HG03108 (cell line): Measurements from ENCODE around the gene PLSCR2.
"Not testable (repeated sequence)": the region's sequence is repeated elsewhere in the genome, so short reads cannot be mapped to it uniquely, and the experiment has no call there.

Experiments
- ATAC-seq: cut with Tn5 transposase; IDR thresholded peaks from one replicate; pipeline ENCODE4 v1.9.1; 2021; ENCODE audit warnings: moderate library complexity; ENCODE audit not compliant: unreplicated experiment

Gene PLSCR2, protein sequence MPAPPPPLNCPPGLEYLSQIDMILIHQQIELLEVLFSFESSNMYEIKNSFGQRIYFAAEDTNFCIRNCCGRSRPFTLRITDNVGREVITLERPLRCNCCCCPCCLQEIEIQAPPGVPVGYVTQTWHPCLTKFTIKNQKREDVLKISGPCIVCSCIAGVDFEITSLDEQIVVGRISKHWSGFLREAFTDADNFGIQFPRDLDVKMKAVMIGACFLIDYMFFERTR

DNA sequence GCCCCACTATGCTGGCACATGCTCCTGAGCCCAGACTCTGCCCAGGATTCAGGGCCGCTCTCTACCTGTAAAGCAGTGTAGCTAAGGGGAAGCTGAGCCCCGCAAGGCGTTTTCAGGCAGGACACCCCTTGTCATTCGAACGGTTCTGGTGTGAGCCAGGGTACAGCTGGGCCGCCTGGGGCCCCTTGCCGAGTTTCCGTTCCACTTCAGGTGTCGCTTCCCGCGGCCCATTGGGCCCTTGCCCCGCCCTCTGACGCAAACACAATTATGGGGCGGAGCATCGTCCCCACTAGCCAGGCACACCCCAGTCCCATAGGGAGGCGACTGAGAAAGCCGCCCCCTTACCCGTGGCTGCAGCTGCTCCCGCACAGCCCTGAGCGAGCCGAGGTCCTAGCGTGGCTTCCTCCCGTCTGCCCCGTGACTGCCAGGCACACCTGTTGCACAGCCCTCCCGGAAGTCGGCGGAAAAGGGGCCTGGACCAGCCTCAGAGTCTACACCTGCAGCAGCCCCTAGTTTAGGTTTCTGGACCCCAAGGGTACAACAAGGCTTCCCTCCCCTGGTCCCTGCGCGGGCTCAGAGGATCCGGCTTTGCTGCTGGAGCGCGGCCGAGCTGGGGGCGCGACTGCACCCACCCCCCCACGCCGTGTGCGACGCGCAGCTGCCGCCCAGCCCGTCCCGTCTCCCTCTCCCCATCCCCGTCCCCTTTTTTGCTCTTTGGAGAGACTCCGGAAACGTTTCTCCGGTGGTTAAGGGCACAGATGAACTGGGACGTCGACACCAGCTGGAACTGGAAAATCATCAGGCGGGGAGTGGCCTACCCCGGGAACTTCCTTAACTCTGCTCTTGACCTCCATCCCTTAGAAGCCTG lies at the start of gene PLSCR2:
Gene PLSCR2 (minus strand): TSS at position 412 of the 868 bp plus-strand sequence. CDS start 9,657 bp downstream, outside the sequence.
- ATAC-seq: peak; percentile 97

DNA sequence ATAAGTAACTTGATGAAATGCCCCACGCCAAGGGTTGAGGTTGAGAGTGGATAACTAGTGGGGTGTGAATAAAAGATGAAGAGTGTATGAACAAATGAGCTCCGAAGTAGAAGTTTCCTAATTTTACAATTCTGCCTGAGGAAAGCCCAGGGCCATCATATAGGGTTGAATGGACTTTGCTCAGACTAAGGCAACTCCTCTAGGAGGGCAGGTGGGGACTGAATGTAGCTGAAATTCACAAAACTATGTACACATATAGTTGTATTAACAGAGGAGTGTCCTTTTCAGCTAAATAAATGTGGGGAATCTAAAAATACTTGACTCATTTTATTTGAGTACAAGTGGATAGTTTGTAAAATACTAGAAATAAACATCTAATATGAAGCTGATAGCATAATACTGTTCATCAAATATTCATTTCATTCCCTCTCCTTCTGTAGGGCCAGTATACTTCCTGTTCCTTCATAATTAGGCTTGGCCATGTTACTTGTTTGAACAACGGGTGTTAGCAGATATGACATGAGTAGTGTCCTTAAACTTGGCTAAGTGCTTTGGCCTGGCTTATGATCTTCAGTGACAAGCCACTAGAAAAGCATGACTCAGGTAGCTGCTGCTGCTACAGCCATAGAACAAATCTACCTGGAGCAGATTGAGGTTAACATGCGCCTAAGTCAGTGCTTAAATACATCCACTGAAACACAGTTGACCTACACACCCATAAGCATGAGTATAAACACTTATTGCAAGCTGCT lies 48.5 kb upstream of the PLSCR2 start:
- no peak for ATAC-seq

DNA sequence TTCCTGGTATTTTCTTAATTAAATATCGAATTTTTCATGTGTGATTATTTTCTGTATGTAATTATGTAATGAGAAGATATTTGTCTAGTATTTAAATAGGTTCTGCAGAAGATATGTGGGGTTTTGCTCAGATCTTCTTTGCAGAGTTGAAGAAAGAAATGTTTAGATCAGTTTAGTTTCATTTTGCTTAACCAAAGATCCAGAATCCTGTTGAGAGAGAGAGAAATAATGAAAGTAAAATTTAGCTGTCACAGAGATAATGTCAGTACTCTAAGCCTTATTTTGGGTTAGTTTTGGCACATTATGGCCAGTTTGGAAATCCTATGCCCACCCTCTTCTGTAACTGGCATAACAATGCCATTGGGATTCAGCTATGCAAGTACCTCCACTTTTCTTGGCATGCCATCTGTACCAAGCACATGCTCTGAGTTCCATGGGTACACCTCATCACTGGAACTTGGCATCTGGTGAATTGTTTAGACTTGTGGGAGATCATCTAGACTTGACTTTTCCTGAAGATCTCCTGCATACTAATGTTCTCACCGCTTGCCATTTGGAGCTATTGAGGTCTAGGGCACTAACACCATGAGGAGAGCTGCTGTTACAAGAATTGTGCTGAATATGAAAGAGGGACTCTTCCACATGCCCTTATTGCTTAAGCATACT lies 44.2 kb upstream of the PLSCR2 start:
- no peak for ATAC-seq

DNA sequence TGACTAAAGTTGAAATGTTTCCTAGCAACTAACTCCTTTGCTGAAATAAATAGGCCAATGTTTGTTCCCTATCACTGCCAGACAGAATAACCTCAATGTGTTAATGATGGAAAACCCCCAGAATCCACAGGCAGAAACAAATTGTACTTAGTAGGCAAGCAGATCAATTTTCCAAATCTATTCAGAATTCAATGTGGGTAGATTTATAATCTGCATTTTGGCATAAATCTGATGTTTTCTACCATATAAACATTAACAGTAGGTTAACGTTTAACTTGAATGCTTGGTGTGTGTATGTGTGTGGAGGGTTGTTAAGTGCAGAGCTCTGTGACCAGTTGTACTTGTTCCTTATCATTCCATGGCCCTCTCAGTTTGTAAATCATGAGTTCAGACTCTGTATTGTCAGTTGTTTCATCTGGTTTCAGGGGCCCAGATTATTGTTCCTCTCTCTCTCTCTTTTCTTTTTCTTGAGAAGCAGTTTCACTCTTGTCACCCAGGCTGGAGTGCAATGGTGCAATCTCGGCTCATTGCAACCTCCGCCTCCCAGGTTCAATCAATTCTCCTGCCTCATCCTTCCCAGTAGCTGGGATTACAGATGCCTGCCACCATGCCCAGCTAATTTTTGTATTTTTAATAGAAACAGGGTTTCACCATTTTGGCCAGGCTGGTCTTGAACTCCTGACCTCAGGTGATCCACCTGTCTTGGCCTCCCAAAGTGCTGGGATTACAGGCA lies 42.2 kb upstream of the PLSCR2 start:
- ATAC-seq: no peak

DNA sequence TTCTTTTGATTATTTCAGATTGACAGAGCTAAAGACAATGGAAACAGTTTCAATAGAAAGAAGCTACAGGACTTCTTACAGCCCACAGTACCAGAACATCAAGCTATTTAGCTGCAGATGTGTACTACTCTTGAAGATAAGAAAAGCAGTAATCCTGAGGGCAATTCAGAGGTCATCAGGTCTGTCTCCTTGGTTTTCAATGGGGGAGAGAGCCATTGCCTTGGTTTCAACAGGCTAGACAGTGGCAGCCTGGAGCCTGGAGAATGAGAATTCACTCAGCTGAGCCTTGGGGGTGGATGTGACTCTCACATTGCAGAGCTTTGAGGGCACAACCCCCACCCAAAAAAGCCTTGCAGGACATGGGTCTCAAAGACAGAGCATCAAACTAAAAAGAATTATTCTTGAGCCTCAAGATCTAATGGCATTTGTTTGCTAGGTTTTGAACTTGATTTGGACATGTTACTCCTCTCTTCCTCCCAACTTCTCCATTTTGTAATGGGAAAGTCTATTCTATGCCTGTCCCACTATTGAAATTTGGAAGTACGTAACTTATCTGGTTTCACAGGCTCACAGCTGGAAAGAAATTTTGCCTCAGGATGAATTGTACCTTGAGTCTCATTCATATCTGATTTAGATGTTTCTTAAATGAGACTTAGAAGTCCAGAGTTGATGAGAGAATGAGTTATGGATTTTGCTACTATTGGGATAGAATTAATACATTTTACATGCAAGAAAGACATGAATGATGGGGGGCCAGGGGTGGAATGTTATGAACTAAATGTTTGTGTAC lies 38.2 kb upstream of the PLSCR2 start:
- no peak for ATAC-seq

DNA sequence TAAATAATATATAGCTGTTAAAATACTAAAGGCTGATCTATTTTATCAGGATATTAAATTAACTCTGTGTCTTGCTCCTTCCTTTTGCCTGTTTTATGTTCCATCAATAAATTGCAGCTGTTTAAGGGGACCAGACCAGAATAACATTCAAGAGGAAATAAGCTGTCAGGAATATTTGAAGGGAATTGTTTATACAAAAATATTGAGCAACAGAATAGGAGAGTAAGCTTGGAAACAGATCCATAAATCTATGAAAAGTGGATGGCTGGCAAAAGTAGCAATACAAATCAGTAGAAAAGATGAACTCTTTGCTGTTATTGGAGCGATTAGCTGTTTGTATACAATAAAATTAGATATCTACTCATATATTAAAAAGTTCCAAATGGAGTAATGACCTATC lies 36.2 kb upstream of the PLSCR2 start:
- no peak for ATAC-seq

DNA sequence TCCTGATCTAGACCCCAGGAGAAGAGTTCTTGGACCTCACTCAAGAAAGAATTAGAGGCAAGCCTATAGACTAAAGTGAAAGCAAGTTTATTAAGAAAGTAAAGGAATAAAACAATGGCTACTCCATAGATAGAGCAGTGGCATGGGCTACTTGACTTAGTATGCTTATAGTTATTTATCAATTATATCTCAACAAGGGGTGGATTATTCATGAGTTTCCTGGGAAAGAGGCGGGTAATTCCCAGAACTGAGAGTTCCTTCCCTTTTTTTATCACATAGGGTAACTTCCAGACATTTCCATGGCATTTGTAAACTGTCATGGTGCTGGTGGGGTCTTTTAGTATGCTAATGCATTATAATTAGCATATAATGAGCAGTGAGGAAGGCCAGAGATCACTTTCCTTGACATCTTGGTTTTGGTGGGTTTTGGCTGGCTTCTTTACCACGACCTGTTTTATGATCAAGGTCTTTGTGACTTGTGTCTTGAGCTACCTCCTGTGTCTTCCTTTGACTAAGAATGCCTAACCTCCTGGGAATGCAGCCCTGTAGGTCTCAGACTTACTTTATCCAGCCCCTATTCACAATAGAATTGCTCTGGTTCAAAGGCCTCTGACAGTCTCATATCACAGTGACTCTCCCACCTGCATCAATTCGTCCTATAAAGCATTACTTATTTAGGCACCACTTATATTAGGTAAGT lies 35.3 kb upstream of the PLSCR2 start:
- ATAC-seq: no peak

DNA sequence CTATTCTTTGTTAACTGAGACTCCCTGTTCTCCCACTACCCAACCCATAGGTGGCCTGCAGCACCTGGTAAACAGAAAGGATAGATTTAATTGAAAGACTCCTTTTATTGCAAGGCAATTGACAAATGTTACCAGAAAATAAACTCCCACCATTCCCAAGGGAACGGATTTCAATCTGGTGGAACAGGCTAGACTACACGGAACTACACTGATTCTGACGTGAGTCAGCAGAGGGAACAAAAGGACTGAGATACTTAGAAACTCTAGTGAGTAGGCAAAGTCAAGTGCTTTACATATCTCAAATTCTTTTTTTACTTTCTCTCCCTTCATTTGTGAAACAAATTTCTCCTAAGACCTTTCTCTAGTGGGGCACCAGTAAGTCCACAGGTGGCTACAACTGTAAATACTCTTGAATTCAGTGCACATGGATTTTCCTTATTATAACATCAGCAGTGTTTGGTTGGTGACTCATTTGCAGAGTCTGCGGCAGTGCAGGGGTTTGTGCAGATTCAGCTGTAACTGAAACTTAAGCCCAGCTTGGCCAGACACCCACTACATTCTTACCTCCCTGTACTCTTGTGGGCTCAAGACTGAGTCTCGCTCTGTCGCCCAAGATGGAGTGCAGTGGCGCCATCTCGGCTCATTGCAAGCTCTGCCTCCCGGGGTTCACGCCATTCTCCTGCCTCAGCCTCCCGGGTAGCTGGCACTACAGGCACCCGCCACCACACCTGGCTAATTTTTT lies 34.3 kb upstream of the PLSCR2 start:
- peak; percentile 86 for ATAC-seq

DNA sequence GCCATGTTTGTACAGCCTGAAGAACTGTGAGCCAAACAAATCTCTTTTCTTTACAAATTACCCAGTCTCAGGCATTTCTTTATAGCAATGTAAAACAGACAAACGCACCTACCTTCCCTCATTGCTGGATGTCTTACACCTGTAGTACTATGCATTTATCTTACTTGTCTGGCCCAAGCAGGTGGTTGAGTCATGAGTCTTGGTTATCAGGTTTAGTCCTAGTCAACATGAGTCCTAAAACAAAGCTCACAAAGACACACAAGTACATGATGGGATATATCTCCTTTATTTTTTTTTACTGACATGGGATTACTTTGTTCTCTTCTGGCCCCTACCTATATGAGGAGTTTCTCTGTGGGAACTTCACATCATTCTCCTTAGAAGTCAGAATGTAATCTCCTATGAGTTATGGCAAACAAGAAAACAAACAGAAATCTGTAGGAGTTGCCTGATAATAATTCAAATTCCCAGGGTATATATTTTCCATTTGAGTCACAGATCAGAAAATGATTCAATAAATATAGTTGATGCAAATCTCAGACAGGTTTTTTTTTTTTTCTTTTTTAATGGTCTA lies 33.6 kb upstream of the PLSCR2 start:
- ATAC-seq: no peak

DNA sequence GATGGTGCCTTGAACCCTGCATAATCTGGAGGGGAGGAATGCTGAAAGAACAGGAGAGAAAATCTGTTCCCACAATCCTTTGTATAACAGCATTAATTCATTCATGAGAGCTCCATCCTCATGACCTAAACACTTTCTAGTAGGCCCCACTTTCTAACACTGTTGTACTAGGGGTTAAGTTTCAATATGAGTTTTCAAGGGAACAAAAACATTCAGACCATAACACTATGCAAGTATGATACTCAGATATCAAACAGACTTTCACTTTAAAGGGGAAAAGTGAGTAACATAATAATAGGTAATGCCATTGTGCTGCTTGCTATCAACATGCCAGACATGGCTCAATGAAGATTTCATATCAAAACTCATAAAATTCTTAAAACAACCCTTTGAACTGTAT lies 32.4 kb upstream of the PLSCR2 start:
- peak; percentile 36 for ATAC-seq

DNA sequence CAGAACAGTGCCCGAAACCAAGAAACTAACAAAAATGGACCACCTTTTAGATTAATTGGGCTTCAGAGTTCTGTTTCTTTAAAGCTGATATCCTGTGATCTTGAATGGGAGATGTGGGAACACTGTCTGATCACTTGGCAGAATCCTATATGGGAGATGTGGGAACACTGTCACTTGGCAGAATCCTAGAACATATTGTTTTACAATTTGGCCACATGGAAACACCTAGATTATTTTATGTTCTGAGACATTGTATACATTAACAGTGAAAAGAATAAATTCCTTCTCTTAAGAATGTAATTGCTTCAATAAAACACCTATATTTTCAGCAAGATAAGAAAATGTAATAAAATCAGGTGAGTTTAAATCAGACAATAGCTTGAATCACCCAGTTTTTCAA lies 30.3 kb upstream of the PLSCR2 start:
- no peak for ATAC-seq

DNA sequence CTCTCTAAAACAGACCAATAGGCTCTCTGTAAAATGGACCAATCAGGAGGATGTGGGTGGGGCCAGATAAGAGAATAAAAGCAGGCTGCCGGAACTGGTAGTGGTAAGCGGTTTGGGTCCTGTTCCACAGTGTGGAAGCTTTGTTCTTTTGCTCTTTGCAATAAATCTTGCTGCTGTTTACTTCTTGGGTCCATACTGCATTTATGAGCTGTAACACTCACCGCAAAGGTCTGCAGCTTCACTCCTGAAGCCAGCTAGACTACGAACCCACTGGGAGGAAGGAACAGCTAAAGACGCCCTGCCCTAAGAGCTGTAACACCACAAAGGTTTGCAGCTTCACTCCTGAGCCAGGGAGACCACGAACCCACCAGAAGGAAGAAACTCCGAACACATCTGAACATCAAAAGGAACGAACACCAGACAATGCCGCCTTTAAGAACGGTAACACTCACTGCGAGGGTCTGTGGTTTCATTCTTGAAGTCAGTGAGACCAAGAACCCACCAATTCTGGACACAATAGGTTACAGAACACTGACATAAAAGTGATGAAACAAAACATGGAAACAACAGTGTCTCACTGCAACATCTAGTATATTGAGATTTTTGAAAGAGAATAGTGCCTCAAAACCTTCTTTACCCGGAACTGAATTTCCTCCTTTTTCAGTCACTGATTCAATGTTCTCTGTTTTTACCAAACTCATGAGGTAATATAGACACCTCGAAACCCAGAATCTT lies 28.8 kb upstream of the PLSCR2 start:
- ATAC-seq: no peak

DNA sequence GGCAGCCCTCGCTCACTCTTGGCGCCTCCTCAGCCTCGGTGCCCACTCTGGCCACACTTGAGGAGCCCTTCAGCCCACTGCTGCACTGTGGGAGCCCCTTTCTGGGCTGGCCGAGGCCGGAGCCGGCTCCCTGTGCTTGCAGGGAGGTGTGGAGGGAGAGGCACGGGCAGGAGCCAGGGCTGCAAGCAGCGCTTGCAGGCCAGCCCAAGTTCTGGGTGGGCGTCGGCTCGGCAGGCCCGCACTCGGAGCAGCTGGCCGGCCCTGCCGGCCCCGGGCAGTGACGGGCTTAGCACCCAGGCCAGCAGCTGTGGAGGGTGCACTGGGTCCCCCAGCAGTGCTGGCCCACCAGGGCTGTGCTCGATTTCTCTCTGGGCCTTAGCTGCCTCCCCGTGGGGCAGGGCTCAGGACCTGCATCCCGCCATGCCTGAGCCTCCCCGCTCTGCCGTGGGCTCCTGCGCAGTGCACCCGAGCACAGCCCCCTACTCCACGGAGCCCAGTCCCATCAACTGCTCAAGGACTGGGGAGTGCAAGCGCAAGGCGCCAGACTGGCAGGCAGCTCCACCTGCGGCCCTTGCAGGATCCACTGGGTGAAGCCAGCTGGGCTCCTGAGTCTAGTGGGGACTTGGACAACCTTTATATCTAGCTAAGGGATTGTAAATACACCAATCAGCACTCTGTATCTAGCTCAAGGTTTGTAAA lies 27.9 kb upstream of the PLSCR2 start:
- ATAC-seq: not testable (repeated sequence)

DNA sequence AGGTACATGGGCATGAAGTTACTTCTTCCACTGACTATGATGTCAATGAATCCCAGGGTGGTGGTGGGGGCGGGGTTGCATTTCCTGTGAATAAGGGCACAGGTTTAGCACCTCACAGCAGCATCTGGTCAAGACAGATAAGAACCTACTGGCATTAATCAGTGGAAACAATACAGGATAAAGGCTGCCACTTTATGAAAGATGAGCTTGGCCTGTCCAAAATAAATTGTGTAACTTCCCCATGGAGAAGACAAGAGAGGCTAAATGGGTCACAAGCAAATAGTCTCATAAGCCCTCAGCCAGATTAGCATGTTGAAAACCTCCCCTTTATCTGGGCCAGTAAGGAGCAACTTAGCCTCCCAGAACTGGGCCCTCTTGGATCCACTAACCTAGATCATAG lies 27.4 kb upstream of the PLSCR2 start:
- ATAC-seq: no peak

DNA sequence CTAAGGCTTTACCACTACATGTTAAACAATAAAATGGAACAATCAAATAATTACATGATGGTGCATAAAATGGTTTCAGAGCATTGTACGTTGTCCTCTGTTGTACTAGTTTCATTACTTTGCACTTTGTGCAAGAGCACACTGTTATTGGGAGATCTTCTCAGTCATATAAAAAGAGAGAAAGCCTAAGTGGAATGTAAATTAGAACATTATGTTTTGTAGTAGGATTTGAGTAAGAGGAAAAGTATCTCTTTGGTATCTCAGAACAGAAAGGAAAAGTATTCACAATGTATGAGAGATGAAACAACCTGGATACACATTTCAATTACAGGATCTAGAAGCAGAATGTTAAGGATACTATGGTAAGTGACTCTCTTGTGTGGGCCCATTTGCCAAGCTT lies 26.9 kb upstream of the PLSCR2 start:
- no peak for ATAC-seq

DNA sequence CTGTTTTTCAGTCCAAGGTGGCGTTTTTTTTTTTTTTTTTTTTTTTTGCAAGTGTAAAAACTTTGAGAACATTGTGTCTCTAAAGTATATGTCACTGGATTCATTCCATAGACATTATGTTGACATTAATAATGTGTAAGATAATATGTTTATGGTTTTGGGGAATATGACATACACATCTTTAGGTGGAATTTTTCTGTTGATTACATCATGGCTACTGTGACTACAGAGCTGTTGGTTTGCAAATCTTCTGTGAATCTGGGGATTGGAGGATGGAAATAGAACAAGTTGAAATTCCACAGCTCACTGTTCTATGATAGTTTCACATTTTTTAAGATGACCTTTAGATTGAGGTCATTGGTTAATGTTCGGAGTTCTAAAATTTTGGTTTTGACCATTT lies 24.4 kb upstream of the PLSCR2 start:
- no peak for ATAC-seq

DNA sequence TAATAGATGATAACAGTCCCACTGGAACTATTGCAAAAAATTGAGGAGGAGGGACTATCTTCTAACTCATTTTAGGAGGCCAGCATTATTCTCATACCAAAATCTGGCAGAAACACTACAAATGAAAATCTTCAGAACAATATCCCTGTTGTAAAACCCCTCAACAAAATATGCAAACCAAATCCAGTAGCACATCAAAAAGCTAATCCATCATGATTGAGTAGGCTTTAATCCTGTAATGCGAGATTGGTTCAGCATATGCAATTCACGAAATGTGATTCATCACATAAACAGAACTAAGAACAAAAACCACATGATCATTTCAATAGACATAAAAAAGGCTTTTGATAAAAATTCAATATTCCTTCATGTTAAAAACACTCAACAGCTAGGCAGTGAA lies 23.9 kb upstream of the PLSCR2 start:
- ATAC-seq: no peak
